SK-N-MC (cell line): ENCODE measurements around the gene KLHL41.

Experiments
- EZH2 ChIP-seq: fragments of 200-600 bp; sonication (generic); IDR thresholded peaks from one replicate; pipeline ENCODE4 v1.6.1; 2017; ENCODE audit warnings: antibody characterized with exemption
- FOXP2 ChIP-seq: optimal IDR thresholded peaks from 2 replicates; pipeline ENCODE3; 2011; ENCODE audit warnings: mild to moderate bottlenecking, moderate library complexity; ENCODE audit not compliant: insufficient read depth; ENCODE audit errors: extremely low read length, control extremely low read depth
- POLR2AphosphoS5 ChIP-seq: IDR thresholded peaks from 2 replicates; pipeline ENCODE4 v1.6.1; 2012; ENCODE audit warnings: mild to moderate bottlenecking, low read depth, low read length, borderline replicate concordance

DNA sequence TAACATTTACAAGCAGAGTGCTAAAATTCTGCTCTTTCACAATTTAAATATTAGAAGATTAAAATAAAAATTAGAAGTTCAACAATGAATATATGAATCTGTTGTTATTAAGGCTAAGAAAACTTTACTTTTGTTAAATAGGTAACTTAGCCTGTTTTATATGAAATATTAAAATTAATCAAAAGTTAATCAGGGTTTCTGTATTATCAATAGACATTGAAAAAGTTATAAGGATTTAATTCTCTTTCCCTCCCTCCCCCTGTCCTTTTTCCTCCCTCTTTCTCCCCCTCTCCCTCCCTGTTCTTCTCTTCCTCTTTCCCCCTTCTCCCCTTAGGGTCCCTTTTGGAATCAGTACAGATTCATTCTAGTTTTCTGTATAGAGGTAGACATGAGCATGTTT lies 18.1 kb upstream of the KLHL41 start:
- no peak for TF ChIP-seq EZH2
- no peak for TF ChIP-seq POLR2AphosphoS5
- no peak for TF ChIP-seq FOXP2
